ENCODE data around the gene RNF169.
"Not testable (repeated sequence)": the region's sequence is repeated elsewhere in the genome, so short reads cannot be mapped to it uniquely, and the experiment has no call there.

RNF169 gene

DNA sequence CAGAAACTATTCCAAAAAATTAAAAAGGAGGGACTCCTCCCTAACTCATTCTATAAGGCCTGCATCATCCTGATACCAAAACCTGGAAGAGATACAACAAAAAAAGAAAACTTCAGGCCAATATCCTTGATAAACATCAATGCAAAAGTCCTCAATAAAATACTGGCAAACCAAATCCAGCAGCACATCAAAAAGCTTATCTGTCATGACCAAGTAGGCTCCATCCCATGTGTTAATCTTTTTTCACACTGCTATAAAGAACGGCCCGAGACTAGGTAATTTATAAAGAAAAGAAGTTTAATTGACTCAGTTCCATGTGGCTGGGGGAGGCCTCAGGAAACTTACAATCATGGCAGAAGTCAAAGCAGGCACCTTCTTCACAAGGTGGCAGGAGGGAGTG is 76.9 kb downstream of the RNF169 start:
- not testable (repeated sequence) for DNase-seq

DNA sequence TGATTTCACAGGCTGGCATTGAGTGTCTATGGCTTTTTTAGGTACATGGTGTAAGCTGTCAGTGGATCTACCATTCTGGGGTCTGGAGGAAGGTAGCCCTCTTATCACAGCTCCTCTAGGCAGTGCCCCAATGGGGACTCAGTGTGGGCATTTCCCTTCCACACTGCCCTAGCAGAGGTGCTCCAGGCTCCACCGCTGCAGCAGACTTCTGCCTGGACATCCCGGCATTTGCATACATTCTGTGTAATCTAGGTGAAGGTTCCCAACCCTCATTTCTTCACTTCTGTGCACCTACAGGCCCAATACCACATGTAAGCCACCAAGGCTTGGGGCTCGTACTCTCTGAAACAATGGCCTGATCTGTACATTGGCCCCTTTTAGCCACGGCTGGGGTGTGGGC is 78.3 kb downstream of the RNF169 start:
- DNase-seq = no peak

DNA sequence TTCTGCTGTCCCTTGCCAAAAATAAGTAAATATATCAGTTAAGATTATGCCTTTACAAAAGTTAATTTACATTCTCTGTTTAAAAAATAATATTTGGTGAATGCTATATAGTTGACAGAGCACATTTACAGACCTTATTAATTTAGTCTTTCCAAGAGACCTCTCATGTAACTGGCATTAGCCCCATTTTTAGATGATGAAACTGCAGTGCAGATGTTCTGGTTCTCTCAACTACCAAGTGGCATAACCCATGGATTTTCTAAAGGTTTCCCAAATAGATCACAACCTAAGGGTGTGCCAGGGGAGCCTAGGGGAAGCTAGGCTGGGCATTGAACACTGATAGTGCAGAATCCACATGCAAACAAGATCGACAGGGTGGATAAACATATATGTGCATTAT is 88.5 kb downstream of the RNF169 start:
- DNase-seq = no peak

DNA sequence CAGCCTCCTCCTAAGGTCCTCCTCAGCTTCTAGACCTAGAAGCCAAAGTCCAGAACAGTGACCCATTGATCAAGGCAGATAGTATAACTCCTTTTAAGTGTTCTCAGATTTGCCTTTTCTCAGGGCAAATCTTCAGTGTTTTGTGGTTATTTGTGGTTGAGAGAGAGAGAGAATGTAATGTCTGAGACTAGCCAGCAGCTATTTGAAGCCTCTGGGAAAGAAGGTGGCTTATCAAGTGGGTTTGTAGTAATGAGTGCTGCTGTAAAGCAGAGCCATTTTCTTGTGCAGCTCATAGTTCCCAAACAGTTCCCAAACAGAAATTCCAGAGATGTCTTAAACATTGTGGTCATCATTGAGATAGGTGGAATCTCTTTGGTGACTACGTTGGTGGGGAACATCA is 89.5 kb downstream of the RNF169 start:
- no peak for DNase-seq

DNA sequence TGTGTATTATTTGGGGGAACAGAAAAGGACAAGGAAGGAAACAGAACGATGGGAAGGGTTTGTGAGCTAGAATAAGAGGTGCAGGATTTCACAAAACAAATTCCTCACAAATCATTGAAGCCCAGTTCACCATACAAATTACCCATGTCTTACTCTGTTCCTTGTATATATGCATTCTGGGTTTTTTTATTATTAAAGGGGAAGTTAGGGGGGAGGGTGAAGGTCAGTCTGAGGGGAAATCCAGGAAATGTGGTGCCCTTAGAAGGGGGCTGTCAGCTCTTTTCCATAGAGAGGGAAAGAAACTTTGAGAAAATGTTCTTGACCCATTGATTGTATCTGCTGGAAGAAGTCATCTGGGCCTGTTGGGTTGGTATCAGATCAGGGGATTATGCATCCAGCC is 90.8 kb downstream of the RNF169 start:
- no peak for DNase-seq

DNA sequence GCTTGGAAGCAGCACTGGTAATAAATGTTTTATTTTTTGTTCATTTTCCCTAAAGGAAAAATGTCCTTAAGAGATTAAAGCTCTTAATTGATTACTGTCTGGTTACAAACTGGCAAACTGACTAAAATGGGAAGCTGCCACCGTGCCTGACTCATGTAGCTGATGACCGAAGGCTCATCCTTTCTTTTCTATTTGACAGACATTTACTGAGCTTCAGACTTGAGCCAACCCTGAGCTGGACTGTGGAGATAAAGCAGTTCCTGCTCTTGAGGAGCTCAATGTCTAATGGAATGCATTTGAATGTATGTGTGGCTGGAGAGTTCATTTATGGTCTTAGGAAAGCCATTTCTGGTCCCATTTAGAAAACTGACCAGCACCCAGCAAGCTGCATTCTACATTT is 91.3 kb downstream of the RNF169 start:
- no peak for DNase-seq

DNA sequence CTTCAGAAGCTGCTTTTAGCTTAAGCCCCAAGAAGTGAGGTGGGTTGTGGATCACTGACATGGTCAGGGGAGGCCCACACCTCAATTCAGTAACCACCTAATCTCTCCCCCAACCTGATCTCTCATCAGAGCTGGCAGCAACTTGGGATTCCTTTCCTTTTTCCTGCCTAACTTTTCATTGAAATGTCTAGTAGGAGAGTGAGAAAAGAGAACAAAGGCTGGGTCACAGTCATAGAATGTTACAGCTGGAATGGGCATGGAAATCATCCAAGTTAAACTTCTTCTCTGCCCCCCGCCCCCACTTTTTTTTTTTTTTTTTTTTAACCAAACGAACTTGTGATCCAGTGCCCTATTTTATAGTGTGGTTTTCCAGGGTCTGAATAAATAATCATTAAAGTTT is 91.8 kb downstream of the RNF169 start:
- DNase-seq = no peak

DNA sequence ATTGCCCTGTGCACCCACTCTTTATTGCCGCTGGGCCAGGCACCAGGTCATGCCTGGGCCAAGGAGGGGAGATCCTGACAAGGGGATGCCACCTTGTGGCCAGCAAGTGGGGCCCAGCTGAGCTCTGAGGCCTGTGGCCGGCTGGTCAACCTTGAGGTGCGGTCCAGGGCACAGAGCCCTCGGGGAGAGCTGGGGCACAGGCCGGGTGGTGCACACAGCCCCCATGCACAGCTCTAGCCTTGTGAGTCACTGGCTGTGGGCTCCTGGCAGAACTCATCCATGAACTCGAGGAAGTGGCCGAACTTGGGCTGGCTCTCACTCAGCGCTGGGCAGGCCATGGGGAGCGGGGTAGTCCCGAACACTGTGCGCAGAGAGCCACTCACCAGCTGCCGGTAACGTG is 94.3 kb downstream of the RNF169 start:
- no peak for DNase-seq

DNA sequence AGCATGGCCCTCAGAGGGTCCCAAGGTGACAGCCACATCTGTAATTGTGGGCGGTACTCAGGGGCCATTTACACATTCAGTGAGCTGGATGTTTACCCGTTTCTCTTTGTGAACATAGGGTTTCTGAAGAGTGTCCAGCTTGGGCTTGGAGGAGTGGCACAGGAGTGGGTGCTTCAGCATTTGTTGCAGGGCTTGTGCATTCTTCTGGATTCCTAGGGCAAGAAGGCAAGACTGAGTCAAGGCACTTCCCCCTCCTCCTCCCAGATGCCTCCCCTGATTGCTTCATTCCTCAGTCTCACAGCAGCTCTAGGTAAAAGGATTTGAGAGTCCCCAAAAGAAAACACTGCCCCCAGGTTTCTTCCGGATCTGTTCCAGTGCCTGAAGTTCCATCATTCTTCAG is 95.4 kb downstream of the RNF169 start:
- DNase-seq = no peak

DNA sequence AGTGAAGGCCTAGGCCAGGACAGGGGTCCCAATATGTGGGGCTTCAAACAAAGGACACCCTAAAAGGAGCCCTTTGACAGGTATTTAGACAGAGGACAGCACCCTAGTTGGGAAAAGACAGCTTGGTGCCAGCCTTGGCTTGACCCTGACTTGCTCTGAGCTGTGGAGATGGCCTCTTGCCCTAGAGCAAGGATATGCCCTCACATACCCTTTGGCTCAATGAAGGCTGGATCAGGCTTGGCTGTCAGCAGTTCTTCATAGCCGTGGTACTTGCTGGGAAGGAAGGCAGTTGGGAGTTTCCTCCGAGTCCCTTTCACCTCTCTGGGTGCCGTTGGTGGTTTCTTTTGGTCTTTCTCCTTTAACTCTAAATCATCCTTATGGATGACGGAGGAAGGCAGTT is 96.2 kb downstream of the RNF169 start:
- DNase-seq = no peak

DNA sequence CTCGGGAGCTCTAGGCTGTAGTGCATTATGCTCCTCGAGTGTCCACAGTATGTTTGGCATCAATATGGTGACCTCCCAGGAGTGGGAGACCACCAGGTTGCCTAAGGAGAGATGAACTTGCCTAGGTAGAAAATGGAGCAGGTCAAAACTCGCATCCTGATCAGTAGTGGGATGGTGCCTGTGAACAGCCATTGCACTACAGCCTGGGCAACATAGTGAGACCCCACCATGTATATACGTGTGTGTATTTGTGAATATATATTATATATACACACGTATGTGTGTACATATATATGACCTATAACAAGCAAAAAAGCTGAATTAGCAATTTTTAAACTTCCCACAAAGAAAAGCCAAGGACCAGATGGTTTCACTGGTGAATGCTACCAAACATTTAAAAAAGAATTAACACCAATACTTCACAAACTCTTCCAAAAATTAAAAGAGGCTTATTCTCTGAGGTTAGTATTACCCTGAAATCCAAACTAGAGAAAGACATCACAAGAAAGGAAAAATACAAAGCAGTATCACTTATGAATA is 97.4 kb downstream of the RNF169 start:
- no peak for DNase-seq

DNA sequence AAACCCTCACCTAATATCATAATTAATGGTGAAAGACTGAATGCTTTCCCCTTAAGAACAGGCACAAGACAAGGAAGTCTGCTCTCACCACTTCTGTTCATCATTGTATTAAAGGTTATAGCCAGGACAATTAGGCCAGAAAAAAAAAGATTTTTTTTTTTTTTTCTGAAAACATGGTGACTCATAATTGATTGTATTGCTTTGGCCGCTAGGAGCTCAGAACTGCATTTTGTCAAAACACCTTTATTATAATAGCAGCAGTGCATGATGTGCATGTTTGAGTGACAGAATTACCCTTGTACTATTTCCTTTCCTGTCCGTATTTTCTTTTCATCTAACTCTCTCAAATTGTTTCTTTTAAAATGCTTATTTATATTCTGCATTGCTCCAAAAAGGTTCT is 98.1 kb downstream of the RNF169 start:
- DNase-seq = no peak

DNA sequence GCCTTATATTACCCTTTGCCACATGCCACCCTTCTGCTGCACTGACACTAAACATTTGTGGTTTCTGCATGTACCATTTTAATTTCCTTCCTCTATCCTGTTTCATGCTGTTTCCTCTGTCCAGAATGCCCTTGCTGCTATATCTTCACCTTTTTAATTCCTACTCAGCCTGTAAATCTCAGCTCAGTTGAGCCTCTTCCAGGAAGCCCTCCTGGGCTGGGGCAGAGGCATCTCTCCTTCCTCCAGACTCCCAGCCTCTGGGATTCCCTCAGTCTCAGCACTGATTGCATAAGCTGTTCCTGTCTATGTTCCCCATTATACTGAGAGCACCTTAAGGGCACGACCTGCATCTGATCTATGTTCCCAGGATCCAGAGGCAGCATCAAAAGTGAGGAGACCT is 98.7 kb downstream of the RNF169 start:
- DNase-seq = no peak

DNA sequence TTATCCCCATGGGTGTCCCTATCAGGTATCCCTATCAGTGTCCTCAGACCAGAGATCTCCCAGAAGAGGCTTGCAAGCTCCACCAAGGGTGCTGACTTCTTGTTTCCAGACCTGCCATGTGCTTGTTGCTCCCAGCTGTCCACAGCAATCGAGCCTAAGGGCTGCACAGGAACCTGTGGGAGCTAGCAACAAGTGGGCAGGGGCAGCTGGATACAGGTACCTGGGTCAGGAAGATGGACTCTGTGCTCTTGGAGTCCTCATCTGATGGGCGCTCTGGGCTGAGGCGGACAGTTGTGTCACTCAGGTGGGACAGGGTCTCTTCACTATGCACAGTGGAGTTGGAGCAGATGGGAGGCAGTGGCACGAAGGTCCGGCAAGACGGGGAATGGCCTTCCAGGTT is 99.2 kb downstream of the RNF169 start:
- DNase-seq = no peak

DNA sequence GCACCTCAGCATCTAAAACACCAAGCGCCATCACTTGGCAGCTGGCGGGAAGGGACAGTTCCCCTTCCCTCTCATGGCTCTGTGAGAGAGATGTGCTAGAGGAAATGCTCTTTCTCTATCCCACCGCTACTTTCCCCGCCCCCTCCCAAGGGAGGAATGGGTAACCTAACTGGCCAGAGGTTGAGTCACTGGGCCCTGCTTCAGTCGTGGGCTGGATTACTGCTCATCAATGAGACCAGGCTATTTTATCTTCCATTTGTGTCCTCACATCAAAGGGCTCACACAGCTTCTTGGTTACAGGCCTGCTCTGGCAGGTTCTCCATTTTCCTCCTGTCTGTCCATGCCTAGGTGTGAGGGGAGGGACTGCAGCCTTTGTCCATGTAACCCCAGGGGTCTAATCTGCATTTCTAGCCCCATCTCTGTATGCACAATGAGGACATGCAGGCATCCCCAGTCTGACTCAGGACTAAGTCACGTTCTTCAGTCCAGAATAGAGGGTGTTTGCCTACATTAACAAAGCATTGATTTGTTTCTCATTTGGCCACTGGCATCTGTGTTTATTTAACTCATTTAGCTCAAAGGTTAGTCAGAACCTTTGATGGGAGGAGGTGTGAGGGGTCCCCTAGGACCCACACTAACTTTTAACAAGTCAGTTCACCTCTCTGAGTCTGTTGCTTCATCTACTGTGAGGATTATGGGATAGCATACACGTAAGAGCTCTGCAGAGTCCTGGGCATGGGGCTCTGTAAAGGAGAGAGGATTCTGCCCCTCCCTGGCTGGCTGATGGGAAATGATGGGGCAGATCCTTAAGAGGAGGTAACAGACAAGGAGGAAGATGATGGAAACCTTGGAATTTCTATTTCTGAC is 101.1 kb downstream of the RNF169 start:
- DNase-seq = no peak

DNA sequence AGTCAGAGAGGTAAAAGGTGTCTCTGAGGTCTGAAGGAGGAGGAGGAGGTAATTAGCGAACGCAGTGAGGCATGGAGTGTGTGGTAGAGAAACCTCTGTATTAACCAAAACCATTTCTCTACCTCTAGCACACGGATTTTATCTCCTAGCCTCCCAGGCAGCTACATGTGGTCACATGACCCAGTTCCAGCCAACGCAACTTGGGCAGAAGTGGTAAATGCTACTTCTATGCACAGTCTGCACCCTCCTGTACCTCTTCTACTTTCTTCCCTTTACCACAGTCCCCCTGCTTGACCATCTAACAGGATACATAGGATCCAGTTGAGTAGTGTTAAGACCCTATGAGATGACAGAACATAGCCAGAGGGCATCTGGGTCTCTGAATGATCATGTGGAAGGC is 104.6 kb downstream of the RNF169 start:
- no peak for DNase-seq

DNA sequence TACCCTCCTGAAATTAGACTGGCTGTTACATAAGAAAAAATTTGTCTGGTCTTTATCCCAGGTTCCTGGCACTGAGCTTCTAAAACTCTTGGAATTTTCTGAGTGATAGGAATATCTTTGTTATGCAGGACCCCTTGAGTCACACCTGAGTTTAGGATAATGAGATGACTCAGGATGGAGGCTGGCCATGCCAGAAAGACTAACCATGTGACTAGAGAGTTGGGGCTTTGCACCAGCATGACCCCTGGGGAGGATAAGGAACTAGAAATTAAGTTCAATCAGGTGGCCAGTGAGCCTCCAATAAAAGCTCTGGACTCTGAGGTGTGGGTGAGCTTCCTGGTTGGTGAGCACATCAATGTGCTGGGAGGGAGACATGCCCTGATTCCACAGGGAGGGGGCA is 112.1 kb downstream of the RNF169 start:
- DNase-seq = no peak

DNA sequence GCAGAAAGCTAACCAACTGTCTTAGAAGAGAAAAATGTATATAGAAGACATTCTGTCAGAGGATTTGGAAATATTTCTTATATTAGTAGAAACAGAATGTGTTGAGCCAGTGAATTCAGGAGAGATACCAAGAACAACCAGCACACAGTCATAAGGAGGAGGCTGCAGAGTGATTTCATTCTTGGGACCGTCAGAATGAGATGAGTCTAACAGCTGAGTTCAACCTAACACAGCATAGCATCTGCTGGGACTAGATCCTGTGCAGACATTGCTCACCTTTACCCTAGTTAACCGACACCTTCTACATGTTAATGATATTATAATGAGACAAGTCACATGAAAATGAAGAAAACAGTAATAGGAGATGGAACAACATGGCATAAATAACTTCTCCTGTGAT is 114.8 kb downstream of the RNF169 start:
- no peak for DNase-seq

DNA sequence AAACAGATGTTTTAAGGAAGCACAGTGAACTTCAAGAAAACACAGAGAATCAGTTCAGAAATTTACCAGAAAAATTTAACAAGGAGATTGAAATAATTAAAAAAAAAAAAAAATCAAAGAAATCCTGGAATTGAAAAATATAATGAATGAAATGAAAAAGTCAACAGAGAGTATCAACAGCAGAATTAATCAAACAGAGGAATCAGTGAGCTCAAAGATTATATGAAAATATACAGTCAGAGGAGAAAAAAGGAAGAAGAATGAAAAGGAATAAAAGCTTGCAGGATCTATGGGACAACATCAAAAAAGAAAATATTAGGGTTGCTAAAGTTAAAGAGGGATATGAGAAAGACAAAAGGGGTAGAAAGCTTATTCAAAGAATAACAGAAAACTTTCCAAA is 117.9 kb downstream of the RNF169 start:
- DNase-seq = no peak

DNA sequence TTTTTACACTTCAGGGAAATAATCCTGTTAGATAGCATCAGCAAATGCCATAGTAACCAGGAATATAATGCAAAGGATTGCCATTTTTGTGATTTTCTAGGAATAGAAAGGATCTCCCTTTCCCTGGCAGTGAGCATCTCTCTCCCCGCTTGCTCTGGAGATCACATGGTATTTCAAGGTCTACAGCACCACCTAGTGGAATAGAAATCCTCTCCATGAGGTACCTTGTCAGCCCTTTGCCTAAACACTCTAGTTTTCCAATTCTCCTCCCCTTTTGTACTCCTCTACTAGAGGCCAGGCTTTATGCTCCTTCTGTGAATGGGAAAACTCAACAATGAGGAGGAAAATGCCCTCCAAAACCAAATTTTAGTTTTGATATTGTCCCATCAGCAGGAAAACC is 121.8 kb downstream of the RNF169 start:
- no peak for DNase-seq

DNA sequence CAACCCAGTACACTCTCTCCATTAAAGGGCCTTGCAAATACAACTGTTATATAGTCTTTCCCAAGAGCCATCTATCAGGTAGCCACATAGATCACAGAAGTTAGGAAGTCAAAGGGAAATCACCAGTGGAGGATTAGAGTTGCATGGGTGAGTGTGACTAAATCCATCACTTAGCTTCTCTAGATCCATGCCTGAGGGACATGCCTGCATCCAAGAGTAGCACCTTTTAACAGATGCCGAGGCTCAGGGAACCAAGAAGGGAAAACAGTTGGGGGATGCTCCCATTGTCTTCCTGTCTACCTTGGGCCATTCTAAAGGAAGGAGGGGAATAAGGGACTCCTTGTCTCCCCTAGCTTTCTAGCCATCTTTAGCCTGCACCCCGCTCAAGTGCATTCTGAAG is 122.4 kb downstream of the RNF169 start:
- DNase-seq = no peak

DNA sequence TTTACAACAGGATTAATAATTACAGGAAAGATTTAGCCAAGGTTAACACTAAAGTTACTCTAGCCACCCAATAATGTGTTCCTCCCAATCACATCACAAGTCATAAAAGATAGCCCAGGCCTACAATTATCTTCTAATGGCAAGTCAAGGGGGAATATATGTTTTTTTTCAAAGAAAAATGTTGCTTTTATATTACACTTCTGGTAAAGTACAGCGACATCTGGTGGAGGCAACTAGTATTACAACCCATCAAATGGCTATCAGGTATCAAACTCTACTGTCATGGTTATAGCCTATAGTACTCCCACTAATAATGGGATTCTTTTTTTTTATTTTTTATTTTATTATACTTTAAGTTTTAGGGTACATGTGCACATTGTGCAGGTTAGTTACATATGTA is 128.5 kb downstream of the RNF169 start:
- DNase-seq = no peak
